Measurements from ENCODE around the gene PADI6.

PADI6 gene

GRCh38 chr1:17358557-17358956 is 13.4 kb upstream of the PADI6 start:
- no peak for DNase-seq

- DNase-seq, result no peak
Measured at GRCh38 chr1:17359031-17359430, 13.0 kb upstream of the PADI6 start.

GRCh38 chr1:17359808-17360207 is 12.2 kb upstream of the PADI6 start:
- no peak for DNase-seq

GRCh38 chr1:17360272-17360956 is 11.6 kb upstream of the PADI6 start:
- no peak for DNase-seq

GRCh38 chr1:17361687-17362086 is 10.3 kb upstream of the PADI6 start:
- no peak for DNase-seq

GRCh38 chr1:17363351-17363750 is 8.6 kb upstream of the PADI6 start:
- no peak for DNase-seq

- DNase-seq, result no peak
Measured at GRCh38 chr1:17363771-17364170, 8.2 kb upstream of the PADI6 start.

GRCh38 chr1:17365293-17365692 is 6.7 kb upstream of the PADI6 start:
- peak; percentile 85 for DNase-seq

- DNase-seq, result no peak
Measured at GRCh38 chr1:17369466-17369865, 2.5 kb upstream of the PADI6 start.

GRCh38 chr1:17370618-17371017 is 1.4 kb upstream of the PADI6 start:
- no peak for DNase-seq

- DNase-seq, result no peak
Measured at GRCh38 chr1:17372955-17373354, 959 bp downstream of the PADI6 start.

- DNase-seq, result no peak
Measured at GRCh38 chr1:17375651-17376050, 3.7 kb downstream of the PADI6 start.

GRCh38 chr1:17377325-17377953 is 5.4 kb downstream of the PADI6 start:
- DNase-seq, result no peak

GRCh38 chr1:17381161-17381560 is 9.2 kb downstream of the PADI6 start:
- peak; percentile 42 for DNase-seq

- DNase-seq, result no peak
Measured at GRCh38 chr1:17392199-17392740, 20.3 kb downstream of the PADI6 start.

- peak; percentile 80 for DNase-seq
Measured at GRCh38 chr1:17393230-17393629, 21.2 kb downstream of the PADI6 start.

GRCh38 chr1:17397910-17398695 is 26.1 kb downstream of the PADI6 start:
- peak; percentile 74 for DNase-seq

- no peak for DNase-seq
Measured at GRCh38 chr1:17400725-17401341, 28.8 kb downstream of the PADI6 start.

- no peak for DNase-seq
Measured at GRCh38 chr1:17401841-17402240, 29.8 kb downstream of the PADI6 start.

GRCh38 chr1:17403081-17403480 is 31.1 kb downstream of the PADI6 start:
- no peak for DNase-seq

- no peak for DNase-seq
Measured at GRCh38 chr1:17404034-17404684, 32.2 kb downstream of the PADI6 start.

GRCh38 chr1:17404820-17405219 is 32.8 kb downstream of the PADI6 start:
- no peak for DNase-seq

Data from inflammatory macrophage treated with lipopolysaccharide for 4 hours (primary cell).